ENCODE measurements around the gene LALBA.
"Not testable (repeated sequence)": the region's sequence is repeated elsewhere in the genome, so short reads cannot be mapped to it uniquely, and the experiment has no call there.

Gene LALBA

DNA sequence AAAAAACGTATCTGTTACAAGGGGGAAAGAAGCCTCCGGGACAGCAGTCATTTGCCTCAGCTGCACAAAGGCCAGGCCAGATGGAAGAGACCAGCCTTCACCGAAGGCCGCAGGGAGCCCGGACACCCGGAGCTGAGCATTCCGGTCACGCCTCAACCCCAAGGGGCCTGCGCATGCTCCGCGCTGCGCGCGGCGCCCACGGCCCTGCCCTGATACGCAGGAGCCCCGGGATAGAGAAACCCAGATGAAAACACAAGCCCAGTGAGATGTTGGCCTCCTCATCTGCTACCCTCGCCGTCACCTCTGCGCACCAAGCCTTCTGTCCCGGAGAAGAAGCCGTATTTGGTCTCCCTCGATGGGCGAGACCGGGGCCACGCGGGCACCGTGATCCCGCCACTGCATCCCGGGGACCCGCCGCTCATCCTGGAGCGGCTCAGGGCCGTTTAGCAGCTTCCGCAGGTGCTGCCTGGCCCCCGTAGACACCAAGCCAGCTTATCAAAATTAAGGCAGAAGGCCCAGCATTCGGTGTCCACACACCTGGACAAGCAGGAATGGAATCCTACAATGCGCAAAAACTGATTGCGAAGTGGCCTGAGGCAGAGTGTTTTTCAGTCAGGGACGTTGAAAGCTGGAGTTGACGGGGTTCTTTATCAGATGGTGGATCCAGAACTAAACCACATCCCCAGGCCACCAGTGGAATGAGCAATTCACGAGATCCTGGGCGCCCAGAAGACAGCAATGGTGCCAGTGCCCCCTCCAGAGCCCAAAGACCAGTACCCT, 41.8 kb downstream of the LALBA start:
- DNase-seq = no peak

DNA sequence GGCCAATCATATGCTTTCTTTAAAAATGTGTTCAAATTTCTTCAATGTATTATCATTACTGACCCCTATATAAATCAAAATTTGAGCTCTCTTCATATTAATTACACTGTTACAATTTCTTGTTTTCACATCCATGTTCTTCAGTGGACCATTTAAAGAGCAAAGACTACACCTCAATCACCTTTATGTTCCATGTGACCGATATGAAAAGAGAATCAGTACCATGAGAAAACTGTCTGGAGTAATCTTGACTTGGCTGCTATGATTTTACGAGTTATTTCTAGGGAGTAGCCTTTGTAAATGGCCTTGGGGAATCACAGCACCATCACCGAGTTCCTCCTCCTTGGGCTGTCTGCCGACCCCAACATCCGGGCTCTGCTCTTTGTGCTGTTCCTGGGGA, 44.5 kb downstream of the LALBA start, which contains the start of gene OR8S1:
TSS of gene OR8S1 (plus strand) at position 301 of the 400 bp plus-strand sequence. CDS start at position 301, 0 bp downstream.
- no peak for DNase-seq

DNA sequence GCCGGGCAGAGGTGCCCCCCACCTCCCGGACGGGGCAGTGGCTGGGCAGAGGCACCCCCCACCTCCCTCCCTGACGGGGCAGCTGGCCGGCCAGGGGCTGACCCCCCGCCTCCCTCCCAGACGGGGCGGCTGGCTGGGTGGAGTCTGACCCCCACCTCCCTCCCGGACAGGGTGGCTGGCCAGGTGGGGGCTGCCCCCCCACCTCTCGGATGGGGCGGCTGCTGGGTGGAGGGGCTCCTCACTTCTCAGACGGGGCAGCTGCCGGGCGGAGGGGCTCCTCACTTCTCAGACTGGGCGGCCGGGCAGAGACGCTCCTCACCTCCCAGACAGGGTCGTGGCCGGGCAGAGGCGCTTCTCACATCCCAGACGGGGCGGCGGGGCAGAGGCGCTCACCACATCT, 49.5 kb downstream of the LALBA start:
- DNase-seq = not testable (repeated sequence)
